GM12878 (cell line): ENCODE data around the gene GNA14. TPM values are rescaled to one million over a fixed set of nuclear protein-coding genes. Genes with fewer than 3 reads are reported as not detected.

Experiments
- ATAC-seq: fragments of 200-7000 bp; cut with Tn5 transposase; 3 replicates; pipeline ENCODE4 v1.9.1; 2020; ENCODE audit warnings: mild to moderate bottlenecking, moderate library complexity
- Bru-seq: library from RNA; stranded (reverse); fragments of 400-500 nt; gene quantifications from one replicate; lab custom pipeline; 2021; lab: Mats Ljungman, UMichigan
- BruChase-seq, 2 experiments: library from RNA; stranded (reverse); fragments of 400-500 nt; gene quantifications; one replicate each; lab custom pipeline; 2021; lab: Mats Ljungman, UMichigan
- BruUV-seq: library from RNA; stranded (reverse); fragments of 400-500 nt; replicated peaks from 2 replicates; lab custom pipeline; 2021; lab: Mats Ljungman, UMichigan
- CTCF ChIA-PET: fragments of 300-600 bp; sonication (Branson Sonifier 250); formaldehyde crosslinking; extraction: SDS; loops from one replicate; lab custom pipeline; 2021; ENCODE audit warnings: inconsistent platforms; lab: Yijun Ruan, JAX
- POLR2A ChIA-PET: fragments of 350-600 bp; formaldehyde crosslinking; extraction: SDS; loops from one replicate; lab custom pipeline; 2021; ENCODE audit warnings: inconsistent platforms; lab: Charles Lee
- RAD21 ChIA-PET: fragments of 300-600 bp; sonication (Branson Sonifier 250); formaldehyde crosslinking; loops from one replicate; lab custom pipeline; 2023; ENCODE audit warnings: antibody characterized with exemption; ENCODE audit not compliant: unreplicated experiment; lab: Charles Lee
- SMC1A ChIA-PET: fragments of 300-600 bp; sonication (Branson Sonifier 250); formaldehyde crosslinking; loops from one replicate; lab custom pipeline; 2023; ENCODE audit not compliant: unreplicated experiment, uncharacterized antibody; lab: Charles Lee
- DNase-seq: peaks from one replicate; pipeline ENCODE4 v3.0.0-alpha.2; 2011; ENCODE audit warnings: low read depth, low spot score
- FAIRE-seq: peaks from 3 replicates; lab custom pipeline; 2011; peaks lifted over from hg19 to GRCh38; lab: Jason Lieb, UNC
- H2AFZ ChIP-seq: 2 replicates; pipeline ENCODE4 v1.6.0; 2011; ENCODE audit warnings: low read depth, low read length, control low read depth; ENCODE audit not compliant: control insufficient read depth
- H3K27ac ChIP-seq: 2 replicates; pipeline ENCODE4 v1.5.1; 2011; ENCODE audit warnings: control low read depth; ENCODE audit not compliant: control insufficient read depth, insufficient read depth
- H3K27me3 ChIP-seq, 2 experiments: replicated peaks in 1 of 2; 2 replicates each; pipeline versions ENCODE4 v1.6.0 to v1.6.1; 2011; ENCODE audit warnings: low read length in 1 of 2; ENCODE audit not compliant: control insufficient read depth in 2 of 2, insufficient read depth in 2 of 2
- H3K36me3 ChIP-seq, 2 experiments: 2 replicates each; pipeline ENCODE4 v1.5.1; 2011; ENCODE audit warnings: low read length in 1 of 2; ENCODE audit not compliant: control insufficient read depth in 2 of 2, insufficient read depth in 2 of 2
- H3K4me1 ChIP-seq: 2 replicates; pipeline ENCODE4 v1.6.1; 2011; ENCODE audit warnings: mild to moderate bottlenecking, low read length, moderate library complexity, mixed read lengths; ENCODE audit not compliant: control insufficient read depth, insufficient read depth
- H3K4me2 ChIP-seq: 2 replicates; pipeline ENCODE4 v1.6.0; 2011; ENCODE audit warnings: control low read depth; ENCODE audit not compliant: control insufficient read depth, insufficient read depth
- H3K4me3 ChIP-seq: fragments of 200-600 bp; sonication (generic); 2 replicates; pipeline ENCODE4 v1.5.1; 2016
- H3K79me2 ChIP-seq: 2 replicates; pipeline ENCODE4 v1.6.0; 2011; ENCODE audit warnings: low read length; ENCODE audit not compliant: control insufficient read depth, insufficient read depth
- H3K9ac ChIP-seq: 2 replicates; pipeline ENCODE4 v1.8.0; 2011; ENCODE audit warnings: low read length, control low read depth, mixed read lengths; ENCODE audit not compliant: control insufficient read depth, insufficient read depth
- H3K9me3 ChIP-seq: replicated peaks from 3 replicates; pipeline ENCODE4 v1.5.1; 2011; ENCODE audit warnings: mild to moderate bottlenecking, low read length; ENCODE audit not compliant: control insufficient read depth, insufficient read depth
- H4K20me1 ChIP-seq: 2 replicates; pipeline ENCODE4 v1.6.0; 2011; ENCODE audit not compliant: control insufficient read depth, insufficient read depth
- ZNF687 ChIP-seq: fragments of 450-650 bp; IDR thresholded peaks from 2 replicates; pipeline ENCODE4 v1.6.1; 2017; ENCODE audit warnings: mild to moderate bottlenecking, moderate library complexity
- WGBS: methylation state at CpG from one replicate; pipeline ENCODE4 v1.1.6; 2016; ENCODE audit warnings: low lambda C conversion rate; ENCODE audit not compliant: insufficient replicate concordance, insufficient coverage; ENCODE audit errors: missing lambda C conversion rate; 5-methylcytosine and 5-hydroxymethylcytosine counted together
- in situ Hi-C: fragments of 300-500 bp; cut with MboI; formaldehyde crosslinking; loops from 9 replicates; pipeline ENCODE4 v1.14.3; 2018; ENCODE audit warnings: mixed read lengths
- intact Hi-C: fragments of 100-400 bp; cut with micrococcal nuclease; formaldehyde crosslinking; loops from one replicate; pipeline ENCODE4 v1.14.2; 2022; ENCODE audit not compliant: unreplicated experiment
- long read RNA-seq, 2 experiments: library from polyadenylated mRNA; unstranded; transcript quantifications; one replicate each; pipeline ENCODE4 v2.0.0, GENCODE V29; 2019 to 2020
- polyA minus RNA-seq, 3 experiments: library from RNA; depleted of rRNA, polyadenylated mRNA; stranded (reverse); fragments of >200 nt; gene quantifications; 2 replicates each; pipeline ENCODE4 v1.2.3, GENCODE V29; 2011
- polyA plus RNA-seq, 11 experiments: library from polyadenylated mRNA; depleted of rRNA in 4 of 11; unstranded in 6 of 11; stranded (reverse) in 5 of 11; fragments of >200 nt; fragmentation: Nextera tagmentation in 4 of 11; fragmentation: Illumina TruSeq in 1 of 11; extraction: Ambion mirVana in 4 of 11; extraction: Trizol in 1 of 11; gene quantifications; 1 replicate in 1 of 11; 2 replicates in 10 of 11; pipeline versions ENCODE4 v1.2.1 to v1.2.3, GENCODE V29; 2011 to 2016; ENCODE audit warnings: inconsistent platforms in 2 of 11, missing spikeins in 2 of 11, low read depth in 1 of 11
- total RNA-seq, 4 experiments: library from RNA; depleted of rRNA in 3 of 4; stranded (reverse); fragments of >200 nt in 3 of 4; fragmentation: Illumina TruSeq in 1 of 4; extraction: Trizol in 1 of 4; gene quantifications; 2 replicates each; pipeline versions ENCODE4 v1.2.1 to v1.2.3, GENCODE V29; 2013 to 2021
- TF ChIP-seq, protein P1 (sequence below): fragments of 450-650 bp; IDR thresholded peaks from 2 replicates; pipeline ENCODE4 v1.6.1; 2017; ENCODE audit warnings: low read depth, mild to moderate bottlenecking, moderate library complexity
- TF ChIP-seq, protein P2 (sequence below): IDR thresholded peaks from 2 replicates; pipeline ENCODE4 v1.6.1; 2012; ENCODE audit warnings: low read depth, low read length, improper control_type of control experiment

The GNA14 gene
- not detected in 2 replicates for total RNA-seq (2013; cell fraction: nucleolus; rRNA removed)
- total RNA-seq (2014; rRNA removed) (0.17 TPM in 1 of 2 replicates, not detected in the other), total RNA-seq (2014; rRNA removed; fragmentation: Illumina TruSeq; extraction: Trizol) (not detected in 2 replicates), total RNA-seq (2021) (not detected in 2 replicates), polyA plus RNA-seq (2011; rRNA removed) (not detected in 2 replicates), polyA plus RNA-seq (2014; fragmentation: Illumina TruSeq; extraction: Trizol) (not detected in 2 replicates), polyA plus RNA-seq (2014; fragmentation: Nextera tagmentation; extraction: Ambion mirVana) (not detected), polyA plus RNA-seq (2014; rRNA removed) (not detected in 2 replicates), polyA plus RNA-seq (2016; fragmentation: Nextera tagmentation; extraction: Ambion mirVana) (not detected), polyA minus RNA-seq (2011; rRNA and poly(A)+ RNA removed) (not detected in 2 replicates), Bru-seq, nascent RNA (percentile 1 among the genes with signal in this experiment), BruChase-seq, experiment 1, labeled RNA remaining after a 6-hour chase (percentile 3 among the genes with signal in this experiment), BruChase-seq, experiment 2, labeled RNA remaining after a 2-hour chase (percentile 4 among the genes with signal in this experiment)
- not detected for polyA plus RNA-seq (2011; ENCODE audit: low read depth)
- not detected in 2 replicates for polyA plus RNA-seq (2011; cell fraction: cytosol; rRNA removed)
- polyA plus RNA-seq (2011; cell fraction: nucleus; rRNA removed): not detected in 2 replicates
- polyA plus RNA-seq (2012): not detected in 2 replicates
- polyA minus RNA-seq (2011; cell fraction: cytosol; rRNA and poly(A)+ RNA removed): not detected in 2 replicates
- not detected in 2 replicates for polyA minus RNA-seq (2011; cell fraction: nucleus; rRNA and poly(A)+ RNA removed)
- long read RNA-seq, experiment 1: 0 reads
- long read RNA-seq, experiment 2: 0 reads

GRCh38 chr9:77648234-77649108, at the start of gene GNA14:
Gene GNA14, minus strand, starts transcription at chr9:77648322. Its CDS starts 529 bp downstream, at chr9:77647793.
- no peak within 1 kb of the TSS for H3K4me2 ChIP-seq
- no peak within 1 kb of the TSS for H3K4me3 ChIP-seq
- no peak for ATAC-seq

More at GRCh38 chr9:77648234-77649108, at the start of gene GNA14:
- Histone ChIP-seq H2AFZ (no peak within 1 kb of the TSS), H3K36me3 (no peaks in the 10 kb centered on the region), H3K27ac (no peak within 1 kb of the TSS), H3K9me3 (no peaks in the 10 kb centered on the region), H4K20me1 (no peaks in the 10 kb centered on the region), H3K27me3 (peaks cover 0 to 3% of the 10 kb centered on the region in 2 experiments; a peak in 1 of 4 replicates), H3K79me2 (no peaks in the 10 kb centered on the region), H3K4me1 (no peaks in the 10 kb centered on the region), H3K9ac (no peak within 1 kb of the TSS)
- in situ Hi-C loops: no loop called here
- no TSS peak for BruUV-seq
- ChIA-PET POLR2A (no interaction called here), CTCF (no interaction called here), SMC1A (no interaction called here), RAD21 (no interaction called here)
- no peak for FAIRE-seq
- intact Hi-C loops: no loop called here
- no peak for TF ChIP-seq ZNF687
- TF ChIP-seq, protein P1, sequence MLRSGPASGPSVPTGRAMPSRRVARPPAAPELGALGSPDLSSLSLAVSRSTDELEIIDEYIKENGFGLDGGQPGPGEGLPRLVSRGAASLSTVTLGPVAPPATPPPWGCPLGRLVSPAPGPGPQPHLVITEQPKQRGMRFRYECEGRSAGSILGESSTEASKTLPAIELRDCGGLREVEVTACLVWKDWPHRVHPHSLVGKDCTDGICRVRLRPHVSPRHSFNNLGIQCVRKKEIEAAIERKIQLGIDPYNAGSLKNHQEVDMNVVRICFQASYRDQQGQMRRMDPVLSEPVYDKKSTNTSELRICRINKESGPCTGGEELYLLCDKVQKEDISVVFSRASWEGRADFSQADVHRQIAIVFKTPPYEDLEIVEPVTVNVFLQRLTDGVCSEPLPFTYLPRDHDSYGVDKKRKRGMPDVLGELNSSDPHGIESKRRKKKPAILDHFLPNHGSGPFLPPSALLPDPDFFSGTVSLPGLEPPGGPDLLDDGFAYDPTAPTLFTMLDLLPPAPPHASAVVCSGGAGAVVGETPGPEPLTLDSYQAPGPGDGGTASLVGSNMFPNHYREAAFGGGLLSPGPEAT: no peak
- TF ChIP-seq, protein P2, sequence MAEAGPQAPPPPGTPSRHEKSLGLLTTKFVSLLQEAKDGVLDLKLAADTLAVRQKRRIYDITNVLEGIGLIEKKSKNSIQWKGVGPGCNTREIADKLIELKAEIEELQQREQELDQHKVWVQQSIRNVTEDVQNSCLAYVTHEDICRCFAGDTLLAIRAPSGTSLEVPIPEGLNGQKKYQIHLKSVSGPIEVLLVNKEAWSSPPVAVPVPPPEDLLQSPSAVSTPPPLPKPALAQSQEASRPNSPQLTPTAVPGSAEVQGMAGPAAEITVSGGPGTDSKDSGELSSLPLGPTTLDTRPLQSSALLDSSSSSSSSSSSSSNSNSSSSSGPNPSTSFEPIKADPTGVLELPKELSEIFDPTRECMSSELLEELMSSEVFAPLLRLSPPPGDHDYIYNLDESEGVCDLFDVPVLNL: no peak
- no peak for DNase-seq
- WGBS: 25% methylated on average over 43 of the region's 46 CpGs
